Testis (tissue), 3 donors: Measurements from ENCODE around the gene MMP20. TPM values are rescaled to one million over a fixed set of nuclear protein-coding genes. Genes with fewer than 3 reads are reported as not detected.

Source experiments
- polyA plus RNA-seq: library from polyadenylated mRNA; stranded (reverse); fragments of 350-450 nt; fragmentation: Illumina TruSeq; extraction: RNeasy Lipid Tissue Mini Kit (QIAGEN cat#74804); gene quantifications from one replicate; pipeline ENCODE4 v1.2.3, GENCODE V29; 2014; ENCODE audit warnings: low read depth, low replicate concordance; ENCODE audit not compliant: insufficient read depth
- total RNA-seq, 2 donors: library from RNA; depleted of rRNA; stranded (reverse); fragments of >200 nt; gene quantifications; one replicate each; pipeline ENCODE4 v1.2.3, GENCODE V29; 2016

Gene MMP20
- total and polyA plus RNA-seq, 3 donors from 2014 or later = 3.1 to 15.5 TPM; not detected in 1

Other genes with a start within 250 kb of the MMP20 start
- gene TMEM123, start 172.6 kb downstream of the MMP20 start, total RNA-seq = 100 to 1,000 TPM; 177 to 218 TPM
- 137 TPM for gene TMEM123, start 172.6 kb downstream of the MMP20 start, polyA plus RNA-seq
- gene MMP7, start 94.6 kb downstream of the MMP20 start, total RNA-seq = under 1 TPM in 1 of 2 donors, not detected in 1; 0.63 TPM
- 6.2 TPM for gene MMP7, start 94.6 kb downstream of the MMP20 start, polyA plus RNA-seq
- not detected for gene MMP27, start 80.4 kb upstream of the MMP20 start, total RNA-seq
- not detected for gene MMP27, start 80.4 kb upstream of the MMP20 start, polyA plus RNA-seq
- 1 to 10 TPM in 1 of 2 donors, under 1 TPM in 1; 0.25 to 2.0 TPM for gene MMP8, start 99.6 kb upstream of the MMP20 start, total RNA-seq
- gene MMP8, start 99.6 kb upstream of the MMP20 start, polyA plus RNA-seq = 0.25 TPM
- gene MMP10, start 155.3 kb upstream of the MMP20 start, total RNA-seq = under 1 TPM; 0.19 to 0.39 TPM
- gene MMP10, start 155.3 kb upstream of the MMP20 start, polyA plus RNA-seq = 1.1 TPM
- gene MMP1, start 172.8 kb upstream of the MMP20 start, total RNA-seq = under 1 TPM in 1 of 2 donors, not detected in 1; 0.31 TPM
- 0.21 TPM for gene MMP1, start 172.8 kb upstream of the MMP20 start, polyA plus RNA-seq
- gene MMP3, start 218.3 kb upstream of the MMP20 start, total RNA-seq = not detected
- gene MMP3, start 218.3 kb upstream of the MMP20 start, polyA plus RNA-seq = 10.2 TPM
- under 1 TPM in 1 of 2 donors, not detected in 1; 0.25 TPM for gene MMP12, start 249.7 kb upstream of the MMP20 start, total RNA-seq
- 0.61 TPM for gene MMP12, start 249.7 kb upstream of the MMP20 start, polyA plus RNA-seq